ENCODE results near the gene SERP1.

Gene SERP1

DNA sequence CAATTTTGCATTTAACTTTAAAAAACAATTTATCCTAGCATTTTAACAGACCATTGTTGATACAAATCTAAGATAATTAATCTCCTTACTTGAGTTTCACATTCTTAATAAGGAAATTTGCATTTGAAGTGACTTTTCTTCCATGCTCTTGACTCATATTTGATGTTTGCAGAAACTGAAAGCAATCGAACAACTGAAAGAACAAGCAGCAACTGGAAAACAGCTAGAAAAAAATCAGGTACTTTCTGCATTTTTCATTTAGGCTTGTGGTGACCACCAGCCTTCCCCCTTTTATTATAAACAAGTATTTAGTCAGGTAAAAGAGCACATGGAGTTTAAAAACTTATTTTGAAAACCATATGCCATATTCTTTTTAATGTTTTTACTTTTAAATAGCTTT lies 36.7 kb upstream of the SERP1 start:
- Histone ChIP-seq H3K4me2 (ENCODE audit: low read length) (no peak overlapping the region), H3K27me3 (ENCODE audit: insufficient read depth, low read length) (no peaks in the 10 kb centered on the region), H3K14ac (ENCODE audit: low read length) (no peak overlapping the region), H3K9ac (ENCODE audit: low read length) (no peak overlapping the region), H3K79me2 (ENCODE audit: control insufficient read depth, insufficient read depth, low read length, poor library complexity) (no peaks in the 10 kb centered on the region), H4K8ac (ENCODE audit: low read depth, low read length) (no peak overlapping the region), H2BK12ac (ENCODE audit: low read length) (no peak overlapping the region), H2BK120ac (ENCODE audit: insufficient read depth, low read length, poor library complexity) (no peak overlapping the region), H3K23ac (ENCODE audit: low read length) (no peak overlapping the region), H3K27ac (ENCODE audit: low read depth, low read length) (no peak overlapping the region), H3K9me3 (ENCODE audit: insufficient read depth, low read depth, low read length) (no peaks in the 10 kb centered on the region), H4K91ac (ENCODE audit: low read depth, low read length) (no peak overlapping the region), H3K4me3 (ENCODE audit: low read depth, low read length) (no peak overlapping the region), H3K79me1 (ENCODE audit: low read length) (no peaks in the 10 kb centered on the region), H2AK5ac (ENCODE audit: low read length) (no peak overlapping the region), H3K4me1 (ENCODE audit: control insufficient read depth in 1 of 2, insufficient read depth in 2 of 2, low read length in 2 of 2) (no peaks in the 10 kb centered on the region), H2AFZ (ENCODE audit: insufficient read depth, low read length, poor library complexity) (no peak overlapping the region), H2BK5ac (ENCODE audit: low read depth, low read length, poor library complexity) (no peak overlapping the region), H3K36me3 (ENCODE audit: control insufficient read depth in 1 of 2, insufficient read depth in 2 of 2, low read length in 2 of 2) (peaks cover 12 to 21% of the 10 kb centered on the region in 2 experiments), H3K4ac (ENCODE audit: low read depth, low read length) (no peak overlapping the region), H4K12ac (ENCODE audit: low read depth, low read length) (no peak overlapping the region), H3K18ac (ENCODE audit: low read length) (no peak overlapping the region)
- WGBS (ENCODE audit: extremely low coverage, insufficient coverage, insufficient read length), result no CpG with 5 or more reads among the region's 1 CpG
- DNase-seq, result no peak

DNA sequence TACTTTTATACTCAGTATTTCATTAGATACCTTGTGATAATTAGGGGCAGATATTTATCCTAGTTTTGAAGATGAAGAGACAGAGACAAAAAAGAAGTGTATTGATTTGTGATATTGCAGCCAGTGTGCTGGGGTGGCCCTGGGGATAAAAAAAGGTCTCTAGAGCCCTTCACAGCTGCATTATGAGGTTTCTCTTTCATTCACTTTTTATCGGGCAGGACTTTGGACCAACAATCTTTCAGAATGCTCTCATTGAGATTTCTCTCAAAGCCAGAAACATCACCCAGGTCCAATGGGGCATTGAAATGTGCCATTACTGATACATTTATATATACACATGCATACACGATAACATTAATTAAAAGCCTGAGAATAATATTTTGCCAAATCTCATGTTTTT lies 36.3 kb upstream of the SERP1 start:
- no peak overlapping the region for H2BK120ac ChIP-seq (ENCODE audit: insufficient read depth, low read length, poor library complexity)
- H3K79me2 ChIP-seq (ENCODE audit: control insufficient read depth, insufficient read depth, low read length, poor library complexity), result no peaks in the 10 kb centered on the region
- no peak overlapping the region for H2BK5ac ChIP-seq (ENCODE audit: low read depth, low read length, poor library complexity)
- H3K9ac ChIP-seq (ENCODE audit: low read length), result no peak overlapping the region
- no peak overlapping the region for H3K4me3 ChIP-seq (ENCODE audit: low read depth, low read length)
- no peak for DNase-seq
- no peak overlapping the region for H2AK5ac ChIP-seq (ENCODE audit: low read length)
- H4K8ac ChIP-seq (ENCODE audit: low read depth, low read length), result no peak overlapping the region
- H3K27me3 ChIP-seq (ENCODE audit: insufficient read depth, low read length), result no peaks in the 10 kb centered on the region
- no peak overlapping the region for H4K91ac ChIP-seq (ENCODE audit: low read depth, low read length)
- H3K4ac ChIP-seq (ENCODE audit: low read depth, low read length), result no peak overlapping the region
- H4K12ac ChIP-seq (ENCODE audit: low read depth, low read length), result no peak overlapping the region
- no peak overlapping the region for H3K14ac ChIP-seq (ENCODE audit: low read length)
- no CpG with 5 or more reads among the region's 2 CpGs for WGBS (ENCODE audit: extremely low coverage, insufficient coverage, insufficient read length)
- H3K18ac ChIP-seq (ENCODE audit: low read length), result no peak overlapping the region
- H2BK12ac ChIP-seq (ENCODE audit: low read length), result no peak overlapping the region
- H3K23ac ChIP-seq (ENCODE audit: low read length), result no peak overlapping the region
- peaks cover 12 to 21% of the 10 kb centered on the region in 2 experiments for H3K36me3 ChIP-seq (ENCODE audit: control insufficient read depth in 1 of 2, insufficient read depth in 2 of 2, low read length in 2 of 2)
- H3K27ac ChIP-seq (ENCODE audit: low read depth, low read length), result no peak overlapping the region
- H3K4me2 ChIP-seq (ENCODE audit: low read length), result no peak overlapping the region
- no peak overlapping the region for H2AFZ ChIP-seq (ENCODE audit: insufficient read depth, low read length, poor library complexity)
- no peaks in the 10 kb centered on the region for H3K79me1 ChIP-seq (ENCODE audit: low read length)
- no peaks in the 10 kb centered on the region for H3K4me1 ChIP-seq (ENCODE audit: control insufficient read depth in 1 of 2, insufficient read depth in 2 of 2, low read length in 2 of 2)
- H3K9me3 ChIP-seq (ENCODE audit: insufficient read depth, low read depth, low read length), result no peaks in the 10 kb centered on the region

DNA sequence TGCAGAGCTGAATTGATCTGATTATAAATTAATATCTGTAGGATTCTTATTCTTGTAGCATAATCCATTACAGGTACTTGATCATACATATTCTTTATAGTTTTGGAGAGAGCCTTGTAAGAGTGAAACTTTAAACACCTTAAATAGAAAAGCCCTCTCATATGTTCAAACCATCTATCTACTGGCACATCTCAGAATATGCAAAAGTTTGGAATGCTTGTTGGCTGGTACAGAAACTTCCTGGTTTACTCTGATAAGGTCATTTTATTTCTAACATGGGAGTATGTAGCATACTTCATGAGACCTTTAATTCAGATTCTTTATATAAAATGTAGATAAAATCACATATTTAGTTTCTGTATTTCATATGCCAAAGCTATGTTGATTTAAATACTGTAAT lies 34.9 kb upstream of the SERP1 start:
- H3K4me1 ChIP-seq (ENCODE audit: control insufficient read depth in 1 of 2, insufficient read depth in 2 of 2, low read length in 2 of 2), result no peaks in the 10 kb centered on the region
- H2BK5ac ChIP-seq (ENCODE audit: low read depth, low read length, poor library complexity), result no peak overlapping the region
- peaks cover 11 to 28% of the 10 kb centered on the region in 2 experiments for H3K36me3 ChIP-seq (ENCODE audit: control insufficient read depth in 1 of 2, insufficient read depth in 2 of 2, low read length in 2 of 2)
- no peak overlapping the region for H3K18ac ChIP-seq (ENCODE audit: low read length)
- no peak overlapping the region for H4K8ac ChIP-seq (ENCODE audit: low read depth, low read length)
- H3K27me3 ChIP-seq (ENCODE audit: insufficient read depth, low read length), result no peaks in the 10 kb centered on the region
- H4K12ac ChIP-seq (ENCODE audit: low read depth, low read length), result no peak overlapping the region
- no peak overlapping the region for H4K91ac ChIP-seq (ENCODE audit: low read depth, low read length)
- no peak overlapping the region for H3K14ac ChIP-seq (ENCODE audit: low read length)
- no peak overlapping the region for H3K23ac ChIP-seq (ENCODE audit: low read length)
- H3K27ac ChIP-seq (ENCODE audit: low read depth, low read length), result no peak overlapping the region
- no peaks in the 10 kb centered on the region for H3K9me3 ChIP-seq (ENCODE audit: insufficient read depth, low read depth, low read length)
- H3K4me2 ChIP-seq (ENCODE audit: low read length), result no peak overlapping the region
- no peak overlapping the region for H2BK120ac ChIP-seq (ENCODE audit: insufficient read depth, low read length, poor library complexity)
- H2BK12ac ChIP-seq (ENCODE audit: low read length), result no peak overlapping the region
- no peaks in the 10 kb centered on the region for H3K79me1 ChIP-seq (ENCODE audit: low read length)
- no peaks in the 10 kb centered on the region for H3K79me2 ChIP-seq (ENCODE audit: control insufficient read depth, insufficient read depth, low read length, poor library complexity)
- no peak for DNase-seq
- H2AK5ac ChIP-seq (ENCODE audit: low read length), result no peak overlapping the region
- H2AFZ ChIP-seq (ENCODE audit: insufficient read depth, low read length, poor library complexity), result no peak overlapping the region
- no peak overlapping the region for H3K4ac ChIP-seq (ENCODE audit: low read depth, low read length)
- H3K9ac ChIP-seq (ENCODE audit: low read length), result no peak overlapping the region
- no peak overlapping the region for H3K4me3 ChIP-seq (ENCODE audit: low read depth, low read length)

DNA sequence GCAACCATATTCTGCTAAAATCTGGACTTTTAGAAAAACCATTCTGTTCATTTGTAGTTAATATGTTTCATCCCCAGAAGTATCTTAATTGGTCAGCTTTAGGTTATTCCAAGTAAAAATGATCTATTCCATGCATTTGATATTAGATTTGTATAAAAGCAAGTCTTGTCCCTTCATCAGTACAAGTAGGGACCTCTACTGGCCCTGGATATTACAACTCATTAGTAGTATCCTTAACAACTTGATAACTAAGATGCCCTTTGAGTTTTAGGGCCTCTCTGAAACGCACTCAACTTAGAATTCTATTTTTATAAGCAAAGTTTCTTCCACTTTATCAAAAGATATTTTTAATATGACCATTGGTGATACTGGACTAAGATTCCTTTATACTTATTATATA lies 31.6 kb upstream of the SERP1 start:
- no CpG with 5 or more reads among the region's 1 CpG for WGBS (ENCODE audit: extremely low coverage, insufficient coverage, insufficient read length)

More for the DNA sequence above, 31.6 kb upstream of the SERP1 start:
- DNase-seq, result no peak
- no peak overlapping the region for H3K4ac ChIP-seq (ENCODE audit: low read depth, low read length)
- no peak overlapping the region for H2AK5ac ChIP-seq (ENCODE audit: low read length)
- H3K23ac ChIP-seq (ENCODE audit: low read length), result no peak overlapping the region
- H3K18ac ChIP-seq (ENCODE audit: low read length), result no peak overlapping the region
- no peak overlapping the region for H3K27ac ChIP-seq (ENCODE audit: low read depth, low read length)
- H3K4me1 ChIP-seq (ENCODE audit: control insufficient read depth in 1 of 2, insufficient read depth in 2 of 2, low read length in 2 of 2), result no peaks in the 10 kb centered on the region
- H2BK120ac ChIP-seq (ENCODE audit: insufficient read depth, low read length, poor library complexity), result no peak overlapping the region
- no peaks in the 10 kb centered on the region for H3K79me1 ChIP-seq (ENCODE audit: low read length)
- no peak overlapping the region for H4K8ac ChIP-seq (ENCODE audit: low read depth, low read length)
- H3K9ac ChIP-seq (ENCODE audit: low read length), result no peak overlapping the region
- H3K4me3 ChIP-seq (ENCODE audit: low read depth, low read length), result no peak overlapping the region
- H3K9me3 ChIP-seq (ENCODE audit: insufficient read depth, low read depth, low read length), result no peaks in the 10 kb centered on the region
- H2AFZ ChIP-seq (ENCODE audit: insufficient read depth, low read length, poor library complexity), result no peak overlapping the region
- no peak overlapping the region for H4K12ac ChIP-seq (ENCODE audit: low read depth, low read length)
- no peaks in the 10 kb centered on the region for H3K79me2 ChIP-seq (ENCODE audit: control insufficient read depth, insufficient read depth, low read length, poor library complexity)
- H2BK12ac ChIP-seq (ENCODE audit: low read length), result no peak overlapping the region
- no peak overlapping the region for H4K91ac ChIP-seq (ENCODE audit: low read depth, low read length)
- no peak overlapping the region for H3K14ac ChIP-seq (ENCODE audit: low read length)
- no peak overlapping the region for H3K4me2 ChIP-seq (ENCODE audit: low read length)
- no peaks in the 10 kb centered on the region for H3K27me3 ChIP-seq (ENCODE audit: insufficient read depth, low read length)
- peaks cover 11 to 29% of the 10 kb centered on the region in 2 experiments for H3K36me3 ChIP-seq (ENCODE audit: control insufficient read depth in 1 of 2, insufficient read depth in 2 of 2, low read length in 2 of 2)
- no peak overlapping the region for H2BK5ac ChIP-seq (ENCODE audit: low read depth, low read length, poor library complexity)
